SJCRH30 (cell line): ENCODE data around the gene CITED1. TPM values are rescaled to one million over a fixed set of nuclear protein-coding genes. Genes with fewer than 3 reads are reported as not detected.

Source experiments
- DNase-seq, 2 experiments: peaks; one replicate each; pipeline ENCODE4 v3.0.0-alpha.2; 2015 to 2020
- H3K27ac ChIP-seq: fragments of 250-450 bp; sonication (Bioruptor Pico); 2 replicates; pipeline ENCODE4 v1.5.1; 2020; ENCODE audit warnings: mild to moderate bottlenecking, moderate library complexity
- H3K27me3 ChIP-seq: fragments of 250-450 bp; sonication (Bioruptor Pico); 2 replicates; pipeline ENCODE4 v1.5.1; 2020; ENCODE audit warnings: mild to moderate bottlenecking, moderate library complexity
- H3K36me3 ChIP-seq: fragments of 250-450 bp; sonication (Bioruptor Pico); 2 replicates; pipeline ENCODE4 v1.5.1; 2020; ENCODE audit warnings: mild to moderate bottlenecking, moderate library complexity
- H3K4me1 ChIP-seq: fragments of 250-450 bp; sonication (Bioruptor Pico); 2 replicates; pipeline ENCODE4 v1.5.1; 2020; ENCODE audit warnings: mild to moderate bottlenecking, moderate library complexity
- H3K4me3 ChIP-seq: fragments of 250-450 bp; sonication (Bioruptor Pico); 2 replicates; pipeline ENCODE4 v1.5.1; 2020; ENCODE audit warnings: mild to moderate bottlenecking, moderate library complexity
- H3K9me3 ChIP-seq: fragments of 250-450 bp; sonication (Bioruptor Pico); replicated peaks from 2 replicates; pipeline ENCODE4 v1.5.1; 2020; ENCODE audit warnings: mild to moderate bottlenecking, moderate library complexity
- total RNA-seq: library from RNA; depleted of rRNA; stranded (reverse); fragments of >200 nt; shearing (Covaris generic); gene quantifications from 2 replicates; pipeline ENCODE4 v1.2.3, GENCODE V29; 2014; rRNA removed

CITED1 gene
- total RNA-seq, 1 experiment from 2014 or later, result 8.1 TPM

- no peaks in the 10 kb centered on the region for H3K9me3 ChIP-seq
- no peak overlapping the region for H3K4me3 ChIP-seq
- DNase-seq, result no peak
- no peak overlapping the region for H3K27ac ChIP-seq
- peaks cover 2% of the 10 kb centered on the region; the same call in 1 of the 2 replicates for H3K4me1 ChIP-seq
- peaks cover 71% of the 10 kb centered on the region for H3K36me3 ChIP-seq
- H3K27me3 ChIP-seq, result no peaks in the 10 kb centered on the region
These were observed 36.0 kb downstream of the CITED1 start for GRCh38 chrX:72269671-72270251.

- H3K4me1 ChIP-seq, result no peaks in the 10 kb centered on the region; the same call in 1 of the 2 replicates
- no peak overlapping the region for H3K27ac ChIP-seq
These were observed 36.9 kb downstream of the CITED1 start for GRCh38 chrX:72268597-72269365.

GRCh38 chrX:72265263-72265662 is 40.5 kb downstream of the CITED1 start:
- no peak for DNase-seq
- no peaks in the 10 kb centered on the region for H3K27me3 ChIP-seq
- no peaks in the 10 kb centered on the region for H3K9me3 ChIP-seq
- peaks cover 27% of the 10 kb centered on the region for H3K36me3 ChIP-seq
- no peak overlapping the region for H3K27ac ChIP-seq
- no peak overlapping the region for H3K4me3 ChIP-seq
- no peaks in the 10 kb centered on the region; the same call in 1 of the 2 replicates for H3K4me1 ChIP-seq

More at GRCh38 chrX:72268597-72269365, 36.9 kb downstream of the CITED1 start:
- Histone ChIP-seq H3K36me3 (peaks cover 61% of the 10 kb centered on the region), H3K27me3 (no peaks in the 10 kb centered on the region), H3K9me3 (no peaks in the 10 kb centered on the region), H3K4me3 (no peak overlapping the region)
- no peak for DNase-seq

- DNase-seq, result no peak
- Histone ChIP-seq H3K36me3 (no peaks in the 10 kb centered on the region), H3K9me3 (no peaks in the 10 kb centered on the region), H3K27ac (no peak overlapping the region), H3K4me3 (no peak overlapping the region), H3K4me1 (peaks cover 5% of the 10 kb centered on the region), H3K27me3 (no peaks in the 10 kb centered on the region)
These were observed 43.6 kb downstream of the CITED1 start for GRCh38 chrX:72262077-72262476.

GRCh38 chrX:72260448-72260847 is 45.3 kb downstream of the CITED1 start:
- peaks cover 5% of the 10 kb centered on the region for H3K4me1 ChIP-seq
- H3K27ac ChIP-seq, result no peak overlapping the region
- DNase-seq, result no peak
- no peaks in the 10 kb centered on the region for H3K27me3 ChIP-seq
- no peaks in the 10 kb centered on the region for H3K36me3 ChIP-seq
- H3K9me3 ChIP-seq, result no peaks in the 10 kb centered on the region
- no peak overlapping the region for H3K4me3 ChIP-seq

GRCh38 chrX:72258174-72258573 is 47.5 kb downstream of the CITED1 start:
- peak; percentile 47 to 52 for DNase-seq
- H3K36me3 ChIP-seq, result no peaks in the 10 kb centered on the region
- no peak overlapping the region for H3K4me3 ChIP-seq
- no peaks in the 10 kb centered on the region for H3K27me3 ChIP-seq
- H3K9me3 ChIP-seq, result no peaks in the 10 kb centered on the region
- peaks cover 5% of the 10 kb centered on the region for H3K4me1 ChIP-seq
- no peak overlapping the region for H3K27ac ChIP-seq

GRCh38 chrX:72255864-72256263 is 49.9 kb downstream of the CITED1 start:
- H3K27ac ChIP-seq, result no peak overlapping the region
- H3K4me3 ChIP-seq, result no peak overlapping the region
- no peak for DNase-seq

GRCh38 chrX:72255445-72255844 is 50.3 kb downstream of the CITED1 start:
- Histone ChIP-seq H3K4me3 (no peak overlapping the region), H3K27ac (no peak overlapping the region), H3K36me3 (no peaks in the 10 kb centered on the region), H3K4me1 (peaks cover 5% of the 10 kb centered on the region), H3K9me3 (no peaks in the 10 kb centered on the region), H3K27me3 (no peaks in the 10 kb centered on the region)
- DNase-seq, result no peak

More at GRCh38 chrX:72255864-72256263, 49.9 kb downstream of the CITED1 start:
- Histone ChIP-seq H3K36me3 (no peaks in the 10 kb centered on the region), H3K4me1 (peaks cover 5% of the 10 kb centered on the region), H3K9me3 (no peaks in the 10 kb centered on the region), H3K27me3 (no peaks in the 10 kb centered on the region)

GRCh38 chrX:72254816-72255215 is 50.9 kb downstream of the CITED1 start:
- no peaks in the 10 kb centered on the region for H3K36me3 ChIP-seq
- H3K4me1 ChIP-seq, result peaks cover 5% of the 10 kb centered on the region
- no peak for DNase-seq
- H3K27ac ChIP-seq, result no peak overlapping the region
- H3K4me3 ChIP-seq, result no peak overlapping the region
- no peaks in the 10 kb centered on the region for H3K27me3 ChIP-seq
- H3K9me3 ChIP-seq, result no peaks in the 10 kb centered on the region

- Histone ChIP-seq H3K27me3 (no peaks in the 10 kb centered on the region), H3K4me1 (peaks cover 5% of the 10 kb centered on the region), H3K9me3 (no peaks in the 10 kb centered on the region), H3K27ac (no peak overlapping the region), H3K4me3 (no peak overlapping the region), H3K36me3 (no peaks in the 10 kb centered on the region)
- no peak for DNase-seq
These were observed 52.0 kb downstream of the CITED1 start for GRCh38 chrX:72253686-72254085.

Other genes starting within 250 kb of the CITED1 start
- gene RTL5, start 174.0 kb downstream of the CITED1 start, total RNA-seq, result 0.18 and 0.20 TPM in 2 replicates
- gene PIN4, start 124.2 kb downstream of the CITED1 start, total RNA-seq, result 35.9 and 60.9 TPM in 2 replicates
- gene ERCC6L, start 66.9 kb downstream of the CITED1 start, total RNA-seq, result 34.8 and 36.6 TPM in 2 replicates
- 2,769 and 2,773 TPM in 2 replicates for gene RPS4X, start 28.7 kb downstream of the CITED1 start, total RNA-seq